ENCODE data around the gene SEC14L5. TPM values are rescaled to one million over a fixed set of nuclear protein-coding genes. Genes with fewer than 3 reads are reported as not detected.

The SEC14L5 gene
- total RNA-seq, 2 experiments from 2014 or later: not detected

GRCh38 chr16:5002699-5003143 is 44.6 kb downstream of the SEC14L5 start:
- no peak overlapping the region for H3K27ac Mint-ChIP-seq
- no peak overlapping the region for H3K4me3 Mint-ChIP-seq
- intact Hi-C loops (cut with micrococcal nuclease): no loop called here
- no peaks in the 10 kb centered on the region for H3K27me3 Mint-ChIP-seq (ENCODE audit: low read depth)
- DNase-seq: no peak
- no peaks in the 10 kb centered on the region for H3K4me1 Mint-ChIP-seq (ENCODE audit: low read depth)
- H3K36me3 Mint-ChIP-seq (ENCODE audit: low read depth): no peaks in the 10 kb centered on the region
- no peaks in the 10 kb centered on the region for H3K9me3 Mint-ChIP-seq
- CTCF ChIA-PET: interaction anchor here (0.6 kb wide), 1 partner anchor 27 kb away, joined by 3 read pairs; no protein-coding TSS in a partner anchor

DNA sequence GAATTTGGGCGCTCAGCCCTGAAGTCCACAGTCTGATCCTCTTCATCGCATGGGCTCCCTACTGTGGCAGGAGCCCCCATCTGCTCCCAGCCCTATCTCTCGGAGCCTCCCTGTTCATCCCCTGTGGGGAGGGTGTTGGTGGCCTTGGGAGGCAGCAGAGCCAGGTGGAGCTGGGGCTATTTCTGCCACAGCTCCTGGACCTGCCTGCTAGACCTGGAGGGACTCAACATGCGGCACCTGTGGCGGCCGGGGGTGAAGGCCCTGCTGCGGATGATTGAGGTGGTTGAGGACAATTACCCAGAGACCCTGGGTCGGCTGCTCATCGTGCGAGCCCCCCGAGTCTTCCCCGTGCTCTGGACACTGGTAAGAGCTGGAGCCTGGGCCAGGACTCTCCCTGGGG is 45.1 kb downstream of the SEC14L5 start:
- no peaks in the 10 kb centered on the region for H3K36me3 Mint-ChIP-seq (ENCODE audit: low read depth)
- no peak overlapping the region for H3K4me3 Mint-ChIP-seq
- intact Hi-C loops (cut with micrococcal nuclease): no loop called here
- no peak overlapping the region for H3K27ac Mint-ChIP-seq
- no peak for DNase-seq
- CTCF ChIA-PET: no interaction called here
- H3K27me3 Mint-ChIP-seq (ENCODE audit: low read depth): no peaks in the 10 kb centered on the region
- no peaks in the 10 kb centered on the region for H3K4me1 Mint-ChIP-seq (ENCODE audit: low read depth)
- no peaks in the 10 kb centered on the region for H3K9me3 Mint-ChIP-seq

- Mint-ChIP-seq H3K4me1 (ENCODE audit: low read depth) (no peaks in the 10 kb centered on the region), H3K36me3 (ENCODE audit: low read depth) (no peaks in the 10 kb centered on the region), H3K27ac (no peak overlapping the region), H3K27me3 (ENCODE audit: low read depth) (no peaks in the 10 kb centered on the region), H3K9me3 (no peaks in the 10 kb centered on the region), H3K4me3 (no peak overlapping the region)
- DNase-seq: no peak
- CTCF ChIA-PET: no interaction called here
- intact Hi-C loops (cut with micrococcal nuclease): no loop called here
These were observed 45.7 kb downstream of the SEC14L5 start for GRCh38 chr16:5003828-5004227.

GRCh38 chr16:5004311-5004710 is 46.2 kb downstream of the SEC14L5 start:
- DNase-seq: no peak
- CTCF ChIA-PET: no interaction called here
- intact Hi-C loops (cut with micrococcal nuclease): no loop called here
- H3K27ac Mint-ChIP-seq: no peak overlapping the region
- no peak overlapping the region for H3K4me3 Mint-ChIP-seq
- no peaks in the 10 kb centered on the region for H3K36me3 Mint-ChIP-seq (ENCODE audit: low read depth)
- no peaks in the 10 kb centered on the region for H3K9me3 Mint-ChIP-seq
- H3K4me1 Mint-ChIP-seq (ENCODE audit: low read depth): no peaks in the 10 kb centered on the region
- no peaks in the 10 kb centered on the region for H3K27me3 Mint-ChIP-seq (ENCODE audit: low read depth)

DNA sequence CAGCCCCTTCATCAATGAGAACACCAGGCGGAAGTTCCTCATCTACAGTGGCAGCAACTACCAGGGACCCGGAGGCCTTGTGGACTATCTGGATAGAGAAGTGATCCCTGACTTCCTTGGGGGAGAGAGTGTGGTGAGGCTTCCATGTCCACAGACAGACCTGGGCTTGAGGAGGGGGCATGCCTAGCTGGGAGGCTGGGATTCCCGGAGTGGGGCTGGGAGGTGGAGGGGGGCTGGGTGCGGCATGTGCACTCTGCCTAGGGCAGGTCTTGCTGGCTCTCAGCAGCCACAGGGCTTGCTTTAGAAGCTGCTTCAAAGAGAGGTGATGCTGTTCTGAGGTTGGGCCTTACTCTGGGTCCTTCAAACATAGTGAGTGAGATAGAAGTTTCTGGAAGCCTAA is 47.8 kb downstream of the SEC14L5 start:
- intact Hi-C loops (cut with micrococcal nuclease): no loop called here
- no peaks in the 10 kb centered on the region for H3K36me3 Mint-ChIP-seq (ENCODE audit: low read depth)
- H3K9me3 Mint-ChIP-seq: no peaks in the 10 kb centered on the region
- H3K4me3 Mint-ChIP-seq: no peak overlapping the region
- H3K27ac Mint-ChIP-seq: no peak overlapping the region
- CTCF ChIA-PET: no interaction called here
- DNase-seq: no peak
- H3K4me1 Mint-ChIP-seq (ENCODE audit: low read depth): no peaks in the 10 kb centered on the region
- H3K27me3 Mint-ChIP-seq (ENCODE audit: low read depth): peaks cover 7% of the 10 kb centered on the region

DNA sequence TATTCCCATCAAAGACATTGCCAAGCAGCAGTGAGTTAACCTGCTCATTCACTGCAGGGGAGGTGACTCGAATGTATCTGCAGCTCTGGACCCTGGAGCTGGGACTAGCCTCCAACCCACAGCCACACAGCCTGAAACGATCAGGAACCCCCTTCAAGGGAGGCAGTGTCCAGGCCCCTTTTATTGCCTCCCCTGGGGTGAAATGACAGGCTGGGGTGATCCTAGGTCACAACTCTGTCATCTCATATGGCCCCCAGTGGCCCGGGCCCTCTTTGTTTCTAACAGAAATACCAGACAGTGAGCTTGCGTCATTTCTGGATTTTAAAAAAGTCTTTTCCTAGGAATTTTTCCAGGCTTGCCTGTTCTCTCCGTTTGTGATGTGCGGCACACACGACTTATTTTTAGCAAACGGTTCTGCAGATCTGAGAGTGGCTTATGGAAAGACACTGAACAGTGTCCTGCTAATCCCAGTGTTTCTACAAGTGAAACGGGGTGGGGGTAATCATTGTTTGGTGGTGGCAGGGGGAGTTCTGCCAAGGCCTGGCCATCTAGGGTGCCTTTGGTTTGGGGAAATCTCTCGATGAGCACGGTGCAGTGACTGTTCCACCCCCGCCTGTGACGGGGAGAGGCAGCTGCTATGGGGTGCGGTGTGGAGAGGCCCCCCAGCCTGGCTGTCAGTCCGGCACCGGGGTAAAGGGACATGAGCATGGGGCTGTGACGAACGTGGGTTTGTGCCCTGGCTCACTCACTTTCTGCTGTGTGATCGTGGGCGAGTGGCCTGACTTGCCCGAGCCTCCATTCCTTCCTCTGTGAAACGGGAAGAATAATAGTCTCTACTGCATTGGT is 48.4 kb downstream of the SEC14L5 start:
- no peaks in the 10 kb centered on the region for H3K4me1 Mint-ChIP-seq (ENCODE audit: low read depth)
- CTCF ChIA-PET: no interaction called here
- no peaks in the 10 kb centered on the region for H3K9me3 Mint-ChIP-seq
- H3K36me3 Mint-ChIP-seq (ENCODE audit: low read depth): no peaks in the 10 kb centered on the region
- DNase-seq: no peak
- no peak overlapping the region for H3K27ac Mint-ChIP-seq
- peaks cover 7% of the 10 kb centered on the region for H3K27me3 Mint-ChIP-seq (ENCODE audit: low read depth)
- H3K4me3 Mint-ChIP-seq: no peak overlapping the region
- intact Hi-C loops (cut with micrococcal nuclease): no loop called here

- Mint-ChIP-seq H3K4me3 (no peak overlapping the region), H3K9me3 (no peaks in the 10 kb centered on the region), H3K36me3 (ENCODE audit: low read depth) (no peaks in the 10 kb centered on the region), H3K4me1 (ENCODE audit: low read depth) (no peaks in the 10 kb centered on the region), H3K27me3 (ENCODE audit: low read depth) (peaks cover 7% of the 10 kb centered on the region), H3K27ac (no peak overlapping the region)
- no peak for DNase-seq
- intact Hi-C loops (cut with micrococcal nuclease): no loop called here
- CTCF ChIA-PET: no interaction called here
These were observed 49.1 kb downstream of the SEC14L5 start for GRCh38 chr16:5007256-5007655.

- H3K4me3 Mint-ChIP-seq: no peak overlapping the region
- CTCF ChIA-PET: no interaction called here
- intact Hi-C loops (cut with micrococcal nuclease): no loop called here
- H3K27ac Mint-ChIP-seq: no peak overlapping the region
- no peaks in the 10 kb centered on the region for H3K4me1 Mint-ChIP-seq (ENCODE audit: low read depth)
- H3K36me3 Mint-ChIP-seq (ENCODE audit: low read depth): no peaks in the 10 kb centered on the region
- peaks cover 7% of the 10 kb centered on the region for H3K27me3 Mint-ChIP-seq (ENCODE audit: low read depth)
- H3K9me3 Mint-ChIP-seq: no peaks in the 10 kb centered on the region
- DNase-seq: no peak
These were observed 50.2 kb downstream of the SEC14L5 start for GRCh38 chr16:5008311-5008731.

DNA sequence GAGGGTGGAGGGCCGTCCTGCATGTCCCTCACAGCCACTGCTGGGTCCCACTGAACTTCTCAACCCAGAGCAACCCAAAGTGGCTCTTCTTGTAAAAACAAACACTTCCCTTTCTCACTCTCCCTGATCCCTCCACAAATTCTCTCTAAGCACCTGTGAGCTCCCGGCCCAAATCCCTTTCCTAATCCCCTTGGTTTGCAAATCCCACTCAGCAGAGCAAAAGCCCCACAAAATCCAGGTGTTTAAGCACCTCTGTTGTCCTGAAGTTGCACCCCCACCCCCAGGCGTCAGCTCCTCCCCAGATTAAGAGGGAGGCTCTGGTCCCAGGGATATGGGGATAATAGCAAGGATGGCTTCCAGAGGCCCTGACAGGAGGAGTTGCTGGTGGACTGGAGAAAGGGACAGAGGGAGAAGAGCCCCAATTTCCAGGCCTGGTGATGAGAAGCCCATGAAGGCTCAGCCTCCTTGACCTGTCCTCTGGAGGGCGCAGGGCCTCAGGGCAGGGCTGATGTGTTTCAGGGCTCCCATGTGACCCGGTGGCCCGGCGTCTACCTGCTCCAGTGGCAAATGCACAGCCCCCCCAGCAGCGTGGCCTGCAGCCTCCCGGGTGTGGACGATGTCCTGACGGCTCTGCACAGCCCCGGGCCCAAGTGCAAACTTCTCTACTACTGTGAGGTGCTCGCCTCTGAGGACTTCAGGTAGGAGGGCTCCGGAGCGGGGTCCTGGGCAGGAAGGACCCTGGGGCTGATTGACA is 52.6 kb downstream of the SEC14L5 start:
- Mint-ChIP-seq H3K4me3 (no peak overlapping the region), H3K27me3 (ENCODE audit: low read depth) (peaks cover 7% of the 10 kb centered on the region), H3K4me1 (ENCODE audit: low read depth) (no peaks in the 10 kb centered on the region), H3K9me3 (no peaks in the 10 kb centered on the region), H3K36me3 (ENCODE audit: low read depth) (no peaks in the 10 kb centered on the region), H3K27ac (no peak overlapping the region)
- CTCF ChIA-PET: no interaction called here
- intact Hi-C loops (cut with micrococcal nuclease): no loop called here
- no peak for DNase-seq

- no peaks in the 10 kb centered on the region for H3K4me1 Mint-ChIP-seq (ENCODE audit: low read depth)
- no peaks in the 10 kb centered on the region for H3K36me3 Mint-ChIP-seq (ENCODE audit: low read depth)
- intact Hi-C loops (cut with micrococcal nuclease): no loop called here
- no peak overlapping the region for H3K27ac Mint-ChIP-seq
- no peaks in the 10 kb centered on the region for H3K9me3 Mint-ChIP-seq
- no peak overlapping the region for H3K4me3 Mint-ChIP-seq
- peaks cover 7% of the 10 kb centered on the region for H3K27me3 Mint-ChIP-seq (ENCODE audit: low read depth)
- CTCF ChIA-PET: no interaction called here
- no peak for DNase-seq
These were observed 53.5 kb downstream of the SEC14L5 start for GRCh38 chr16:5011637-5012036.

DNA sequence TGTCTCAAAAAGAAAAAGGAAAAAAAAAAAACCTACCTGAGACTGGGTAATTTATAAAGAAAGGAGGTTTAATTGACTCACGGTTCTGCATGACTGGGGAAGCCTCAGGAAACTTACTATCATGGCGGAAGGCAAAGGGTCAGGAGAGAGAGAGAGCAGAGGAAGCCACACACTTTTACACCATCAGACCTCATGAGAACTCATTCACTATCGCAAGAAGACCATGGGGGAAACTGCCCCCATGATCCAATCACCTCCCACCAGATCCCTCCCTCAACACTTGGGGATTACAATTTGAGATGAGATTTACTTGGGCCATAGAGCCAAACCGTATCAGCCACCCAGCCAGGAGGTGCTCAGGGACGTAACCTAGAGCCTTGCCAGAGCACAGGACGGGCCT is 54.8 kb downstream of the SEC14L5 start:
- Mint-ChIP-seq H3K27ac (no peak overlapping the region), H3K27me3 (ENCODE audit: low read depth) (peaks cover 7% of the 10 kb centered on the region), H3K36me3 (ENCODE audit: low read depth) (no peaks in the 10 kb centered on the region), H3K9me3 (no peaks in the 10 kb centered on the region), H3K4me3 (no peak overlapping the region), H3K4me1 (ENCODE audit: low read depth) (no peaks in the 10 kb centered on the region)
- CTCF ChIA-PET: no interaction called here
- intact Hi-C loops (cut with micrococcal nuclease): no loop called here
- no peak for DNase-seq

- Mint-ChIP-seq H3K27me3 (ENCODE audit: low read depth) (peaks cover 3% of the 10 kb centered on the region), H3K4me1 (ENCODE audit: low read depth) (no peaks in the 10 kb centered on the region), H3K9me3 (no peaks in the 10 kb centered on the region), H3K27ac (no peak overlapping the region), H3K4me3 (no peak overlapping the region), H3K36me3 (ENCODE audit: low read depth) (no peaks in the 10 kb centered on the region)
- CTCF ChIA-PET: no interaction called here
- intact Hi-C loops (cut with micrococcal nuclease): no loop called here
- no peak for DNase-seq
These were observed 57.2 kb downstream of the SEC14L5 start for GRCh38 chr16:5015351-5015750.

DNA sequence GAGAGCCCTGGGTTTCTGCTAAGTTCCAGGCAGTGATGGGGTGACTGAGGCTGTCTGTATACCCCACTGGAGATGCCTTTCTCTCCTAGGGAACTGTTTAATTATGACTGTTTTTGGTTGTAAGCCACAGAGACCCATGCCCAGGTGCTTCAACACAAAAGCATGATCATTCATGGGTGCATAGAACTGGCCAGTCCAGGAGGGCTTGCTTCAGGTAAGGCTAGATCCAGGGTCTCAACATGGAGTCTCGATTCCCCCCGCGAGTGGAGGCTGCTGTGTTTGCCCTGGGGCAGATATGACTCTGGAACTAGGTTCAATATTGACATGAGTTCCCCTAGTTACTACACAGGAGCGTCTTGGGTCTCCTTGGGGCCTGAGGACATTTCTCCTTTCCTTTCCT is 57.8 kb downstream of the SEC14L5 start:
- no peak overlapping the region for H3K4me3 Mint-ChIP-seq
- CTCF ChIA-PET: no interaction called here
- H3K27me3 Mint-ChIP-seq (ENCODE audit: low read depth): no peaks in the 10 kb centered on the region
- no peaks in the 10 kb centered on the region for H3K9me3 Mint-ChIP-seq
- no peaks in the 10 kb centered on the region for H3K36me3 Mint-ChIP-seq (ENCODE audit: low read depth)
- intact Hi-C loops (cut with micrococcal nuclease): no loop called here
- no peak overlapping the region for H3K27ac Mint-ChIP-seq
- DNase-seq: no peak
- no peaks in the 10 kb centered on the region for H3K4me1 Mint-ChIP-seq (ENCODE audit: low read depth)

Measured in activated naive CD4-positive, alpha-beta T cell treated with anti-CD3 and anti-CD28 coated beads for 36 hours (primary cell).